Panc1 (cell line): ENCODE measurements around the gene DIAPH1. TPM values are rescaled to one million over a fixed set of nuclear protein-coding genes. Genes with fewer than 3 reads are reported as not detected.

ENCODE experiments used
- ATAC-seq: fragments of 200-7000 bp; cut with Tn5 transposase; 2 replicates; pipeline ENCODE4 v1.9.1; 2020; ENCODE audit warnings: mild to moderate bottlenecking, moderate library complexity
- BruUV-seq: library from RNA; stranded (reverse); fragments of 400-500 nt; replicated peaks from 2 replicates; lab custom pipeline; 2021; lab: Mats Ljungman, UMichigan
- CTCF ChIA-PET: fragments of 300-600 bp; sonication (Branson Sonifier 250); formaldehyde crosslinking; loops from one replicate; lab custom pipeline; 2022; ENCODE audit warnings: antibody characterized with exemption; lab: Charles Lee
- POLR2A ChIA-PET: fragments of 300-600 bp; sonication (Branson Sonifier 250); formaldehyde crosslinking; loops from one replicate; lab custom pipeline; 2022; ENCODE audit warnings: antibody characterized with exemption; lab: Charles Lee
- DNase-seq: peaks from one replicate; pipeline ENCODE4 v3.0.0-alpha.2; 2010; ENCODE audit warnings: low read depth, low spot score
- H3K27ac ChIP-seq: 2 replicates; pipeline ENCODE4 v1.5.1; 2011; ENCODE audit warnings: mild to moderate bottlenecking, low read length, inconsistent platforms
- H3K27me3 ChIP-seq: fragments of 200-500 bp; sonication (Bioruptor generic); 2 replicates; pipeline ENCODE4 v1.6.0; 2014; ENCODE audit warnings: low read length, inconsistent platforms; ENCODE audit not compliant: control insufficient read depth, insufficient read depth
- H3K36me3 ChIP-seq: fragments of 200-500 bp; sonication (Bioruptor generic); 2 replicates; pipeline ENCODE4 v1.5.1; 2014; ENCODE audit warnings: inconsistent platforms, mild to moderate bottlenecking, low read length, moderate library complexity; ENCODE audit not compliant: control insufficient read depth, insufficient read depth
- H3K4me1 ChIP-seq: 2 replicates; pipeline ENCODE4 v1.5.1; 2011; ENCODE audit warnings: inconsistent platforms, mild to moderate bottlenecking, low read length, moderate library complexity; ENCODE audit not compliant: control insufficient read depth, insufficient read depth
- H3K4me3 ChIP-seq, 2 experiments: 2 replicates each; pipeline ENCODE4 v1.5.1; 2011 to 2012; ENCODE audit warnings: low read depth in 2 of 2, low read length in 2 of 2, mild to moderate bottlenecking in 2 of 2, inconsistent platforms in 1 of 2, moderate library complexity in 1 of 2
- H3K9me3 ChIP-seq: fragments of 200-500 bp; sonication (Bioruptor generic); 2 replicates; pipeline ENCODE4 v1.5.1; 2014; ENCODE audit warnings: low read depth, mild to moderate bottlenecking, inconsistent platforms, low read length, moderate library complexity; ENCODE audit not compliant: control insufficient read depth, insufficient read depth
- POLR2AphosphoS5 ChIP-seq: IDR thresholded peaks from 2 replicates; pipeline ENCODE4 v1.6.1; 2012; ENCODE audit warnings: mild to moderate bottlenecking, low read depth, low read length, moderate library complexity
- SIN3A ChIP-seq: IDR thresholded peaks from 2 replicates; pipeline ENCODE4 v1.6.1; 2012; ENCODE audit warnings: low read depth, mild to moderate bottlenecking, low read length, moderate library complexity, borderline replicate concordance; ENCODE audit not compliant: insufficient read depth
- TCF7L2 ChIP-seq: IDR thresholded peaks from 2 replicates; pipeline ENCODE4 v1.6.1; 2011; ENCODE audit warnings: mild to moderate bottlenecking, low read depth, low read length, inconsistent platforms
- in situ Hi-C: cut with HindIII; loops from 2 replicates; pipeline ENCODE4 v1.10.0; 2016; ENCODE audit warnings: low sequenced_read_pairs, low pct_unique_long_range_greater_than_20kb
- intact Hi-C: fragments of 100-400 bp; cut with micrococcal nuclease; formaldehyde crosslinking; loops from one replicate; pipeline ENCODE4 v1.10.0; 2022; ENCODE audit not compliant: unreplicated experiment
- total RNA-seq: library from RNA; stranded (reverse); gene quantifications from one replicate; pipeline ENCODE4 v1.2.1, GENCODE V29; 2021; ENCODE audit not compliant: unreplicated experiment
- TF ChIP-seq, protein P1 (sequence below): fragments of 450-650 bp; IDR thresholded peaks from 2 replicates; pipeline ENCODE4 v1.5.1; 2017; ENCODE audit warnings: mild to moderate bottlenecking
- TF ChIP-seq, protein P2 (sequence below), 2 experiments: IDR thresholded peaks; 2 replicates each; pipeline ENCODE4 v1.6.1; 2011 to 2012; ENCODE audit warnings: low read depth in 2 of 2, control low read depth in 1 of 2, low read length in 1 of 2, mild to moderate bottlenecking in 1 of 2, moderate library complexity in 1 of 2; ENCODE audit not compliant: insufficient read depth in 1 of 2

DIAPH1 gene
- total RNA-seq, 1 experiment from 2014 or later, result 155 TPM

DNA sequence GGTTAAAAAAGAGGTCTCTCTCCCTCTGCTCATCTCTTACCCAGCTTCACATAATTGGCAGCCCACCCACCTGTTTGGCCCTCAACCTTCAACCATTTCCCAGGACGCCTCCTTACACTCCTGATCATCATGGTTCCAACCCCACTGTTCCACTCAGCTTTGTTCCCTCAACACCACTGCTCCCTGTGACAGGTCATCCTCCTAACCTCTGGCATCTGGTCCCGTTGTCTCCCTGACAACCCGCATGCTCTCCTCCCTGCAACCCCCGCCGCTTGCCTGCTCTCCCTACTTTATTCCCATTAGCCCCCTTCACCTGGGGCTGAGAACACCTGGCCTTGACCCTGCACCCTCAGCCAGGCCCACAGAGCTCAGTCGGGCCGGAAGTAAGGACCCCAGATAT is 117.0 kb downstream of the DIAPH1 start:
- TF ChIP-seq TCF7L2 (no peak), SIN3A (no peak), POLR2AphosphoS5 (no peak)
- TF ChIP-seq, protein P1, sequence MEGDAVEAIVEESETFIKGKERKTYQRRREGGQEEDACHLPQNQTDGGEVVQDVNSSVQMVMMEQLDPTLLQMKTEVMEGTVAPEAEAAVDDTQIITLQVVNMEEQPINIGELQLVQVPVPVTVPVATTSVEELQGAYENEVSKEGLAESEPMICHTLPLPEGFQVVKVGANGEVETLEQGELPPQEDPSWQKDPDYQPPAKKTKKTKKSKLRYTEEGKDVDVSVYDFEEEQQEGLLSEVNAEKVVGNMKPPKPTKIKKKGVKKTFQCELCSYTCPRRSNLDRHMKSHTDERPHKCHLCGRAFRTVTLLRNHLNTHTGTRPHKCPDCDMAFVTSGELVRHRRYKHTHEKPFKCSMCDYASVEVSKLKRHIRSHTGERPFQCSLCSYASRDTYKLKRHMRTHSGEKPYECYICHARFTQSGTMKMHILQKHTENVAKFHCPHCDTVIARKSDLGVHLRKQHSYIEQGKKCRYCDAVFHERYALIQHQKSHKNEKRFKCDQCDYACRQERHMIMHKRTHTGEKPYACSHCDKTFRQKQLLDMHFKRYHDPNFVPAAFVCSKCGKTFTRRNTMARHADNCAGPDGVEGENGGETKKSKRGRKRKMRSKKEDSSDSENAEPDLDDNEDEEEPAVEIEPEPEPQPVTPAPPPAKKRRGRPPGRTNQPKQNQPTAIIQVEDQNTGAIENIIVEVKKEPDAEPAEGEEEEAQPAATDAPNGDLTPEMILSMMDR, result no peak
- TF ChIP-seq, protein P2, sequence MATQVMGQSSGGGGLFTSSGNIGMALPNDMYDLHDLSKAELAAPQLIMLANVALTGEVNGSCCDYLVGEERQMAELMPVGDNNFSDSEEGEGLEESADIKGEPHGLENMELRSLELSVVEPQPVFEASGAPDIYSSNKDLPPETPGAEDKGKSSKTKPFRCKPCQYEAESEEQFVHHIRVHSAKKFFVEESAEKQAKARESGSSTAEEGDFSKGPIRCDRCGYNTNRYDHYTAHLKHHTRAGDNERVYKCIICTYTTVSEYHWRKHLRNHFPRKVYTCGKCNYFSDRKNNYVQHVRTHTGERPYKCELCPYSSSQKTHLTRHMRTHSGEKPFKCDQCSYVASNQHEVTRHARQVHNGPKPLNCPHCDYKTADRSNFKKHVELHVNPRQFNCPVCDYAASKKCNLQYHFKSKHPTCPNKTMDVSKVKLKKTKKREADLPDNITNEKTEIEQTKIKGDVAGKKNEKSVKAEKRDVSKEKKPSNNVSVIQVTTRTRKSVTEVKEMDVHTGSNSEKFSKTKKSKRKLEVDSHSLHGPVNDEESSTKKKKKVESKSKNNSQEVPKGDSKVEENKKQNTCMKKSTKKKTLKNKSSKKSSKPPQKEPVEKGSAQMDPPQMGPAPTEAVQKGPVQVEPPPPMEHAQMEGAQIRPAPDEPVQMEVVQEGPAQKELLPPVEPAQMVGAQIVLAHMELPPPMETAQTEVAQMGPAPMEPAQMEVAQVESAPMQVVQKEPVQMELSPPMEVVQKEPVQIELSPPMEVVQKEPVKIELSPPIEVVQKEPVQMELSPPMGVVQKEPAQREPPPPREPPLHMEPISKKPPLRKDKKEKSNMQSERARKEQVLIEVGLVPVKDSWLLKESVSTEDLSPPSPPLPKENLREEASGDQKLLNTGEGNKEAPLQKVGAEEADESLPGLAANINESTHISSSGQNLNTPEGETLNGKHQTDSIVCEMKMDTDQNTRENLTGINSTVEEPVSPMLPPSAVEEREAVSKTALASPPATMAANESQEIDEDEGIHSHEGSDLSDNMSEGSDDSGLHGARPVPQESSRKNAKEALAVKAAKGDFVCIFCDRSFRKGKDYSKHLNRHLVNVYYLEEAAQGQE (IDR thresholded peaks at IDR 0.05; ENCODE audit: insufficient read depth in 1 of 2, low read depth in 2 of 2, low read length in 1 of 2), result no peak
- Histone ChIP-seq H3K27ac (no peak overlapping the region), H3K27me3 (no peaks in the 10 kb centered on the region), H3K36me3 (no peaks in the 10 kb centered on the region), H3K4me3 (no peak overlapping the region), H3K4me1 (no peaks in the 10 kb centered on the region), H3K9me3 (no peaks in the 10 kb centered on the region)
- ATAC-seq (no peak), DNase-seq (no peak)
- intact Hi-C loops (no loop called here), in situ Hi-C loops (no loop called here)
- BruUV-seq, result no TSS peak
- ChIA-PET CTCF (interaction anchor here (0.6 kb wide), 1 partner anchor 680 kb away, joined by 3 read pairs; the partner anchor contains the start of gene PCDHA5), POLR2A (no interaction called here)

DNA sequence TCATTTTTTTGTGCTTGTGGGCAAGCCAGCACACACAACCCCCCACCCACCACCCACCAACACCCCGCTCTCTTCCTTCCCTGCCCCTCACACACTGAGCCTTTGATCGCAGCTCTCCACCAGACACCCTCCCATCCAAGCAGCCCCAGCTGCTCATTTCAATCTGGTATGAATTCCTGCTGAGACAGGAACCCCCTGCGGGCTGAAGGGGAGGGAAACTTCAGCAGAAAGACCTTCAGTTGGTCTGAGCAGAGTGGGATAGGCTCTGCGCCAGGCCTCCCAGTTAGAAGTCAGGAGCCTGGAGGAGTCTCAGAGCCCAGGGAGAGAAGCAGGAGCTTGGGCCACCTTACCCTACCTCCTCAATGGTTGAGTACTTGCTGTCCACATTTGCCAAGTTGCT is 122.8 kb downstream of the DIAPH1 start:
- ChIA-PET CTCF (no interaction called here), POLR2A (no interaction called here)
- DNase-seq (no peak), ATAC-seq (no peak)
- TF ChIP-seq SIN3A (no peak), TCF7L2 (no peak), POLR2AphosphoS5 (no peak)
- TF ChIP-seq, protein P1, result no peak
- TF ChIP-seq, protein P2 (IDR thresholded peaks at IDR 0.05; ENCODE audit: insufficient read depth in 1 of 2, low read depth in 2 of 2, low read length in 1 of 2), result no peak
- H3K4me1 ChIP-seq, result no peaks in the 10 kb centered on the region
- no peaks in the 10 kb centered on the region for H3K9me3 ChIP-seq
- no peak overlapping the region for H3K4me3 ChIP-seq
- in situ Hi-C loops (no loop called here), intact Hi-C loops (no loop called here)
- no peaks in the 10 kb centered on the region for H3K36me3 ChIP-seq
- no peaks in the 10 kb centered on the region for H3K27me3 ChIP-seq
- no peak overlapping the region for H3K27ac ChIP-seq
- no TSS peak for BruUV-seq
